Right lobe of liver (tissue), 4 donors: ENCODE results near the gene MYOM1.

Experiments used
- CTCF ChIP-seq, 4 donors: fragments of 200-600 bp in 3 of 4; fragments of 450-650 bp in 1 of 4; IDR thresholded peaks; one replicate each; pipeline versions ENCODE4 v1.5.1 to v1.8.0; 2016 to 2022; ENCODE audit warnings: antibody characterized with exemption in 4 of 4, mild to moderate bottlenecking in 2 of 4
- POLR2A ChIP-seq: fragments of 450-650 bp; IDR thresholded peaks from one replicate; pipeline ENCODE4 v1.6.1; 2017; ENCODE audit warnings: antibody characterized with exemption, mild to moderate bottlenecking
- donor health status: DM: no; HTN: no; CAD: no.
- donor health status: DM: no; HTN: no; CAD: no.
- donor health status: DM: no; HTN: yes; CAD: no.

GRCh38 chr18:3211236-3211992 lies 8.4 kb downstream of the MYOM1 start:
- TF ChIP-seq CTCF (IDR thresholded peaks at IDR 0.05): no peak
- TF ChIP-seq POLR2A: no peak
